ENCODE measurements around the gene TST. TPM values are rescaled to one million over a fixed set of nuclear protein-coding genes. Genes with fewer than 3 reads are reported as not detected.
A peak's percentile ranks its signal among the peaks of the same experiment; 100 is the strongest.

TST gene
- total and polyA plus RNA-seq, 2 of the 8 experiments (the other 6 are each of a cell fraction or from before 2014, with no cell fraction given), result 22.6 to 61.6 TPM

GRCh38 chr22:36977401-36977861, 41.8 kb downstream of the TST start:
- no peak overlapping the region for H4K91ac ChIP-seq (replicated peaks; ENCODE audit: insufficient read length, low read length)
- ChIA-PET CTCF (ENCODE audit: partially characterized antibody) (interaction anchor here (0.5 to 11.4 kb wide), 75 partner anchors 9 to 487 kb away, joined by 3 to 96 read pairs (median 4); partner anchors contain the start of genes IFT27, KCTD17, MPST and NCF4), POLR2A (ENCODE audit: partially characterized antibody) (interaction anchor here (0.6 to 1.1 kb wide), 7 partner anchors 14 to 128 kb away, joined by 3 to 4 read pairs (median 3); partner anchors contain the start of gene TST)
- no peaks in the 10 kb centered on the region for H3K79me2 ChIP-seq (ENCODE audit: control insufficient read depth in 1 of 2, insufficient read depth in 2 of 2, low read length in 2 of 2)
- no peak overlapping the region for H3K14ac ChIP-seq (ENCODE audit: insufficient read length)
- no peak overlapping the region for H4K5ac ChIP-seq (ENCODE audit: insufficient read length, low read depth, low read length)
- H2BK15ac ChIP-seq (ENCODE audit: low read length), result peak overlapping the region; percentile 99; the same call in 1 of the 2 replicates
- H4K8ac ChIP-seq (ENCODE audit: extremely low read depth, insufficient read depth, low read length), result peak overlapping the region; percentile 42
- DNase-seq (ENCODE audit: low read depth in 1 of 2, low spot score in 2 of 2), result peak; percentile 57 to 90
- no peaks in the 10 kb centered on the region for H4K20me1 ChIP-seq (replicated peaks in 1 of 2; ENCODE audit: control insufficient read depth in 1 of 2, insufficient read depth in 2 of 2, low read length in 2 of 2)
- H3K56ac ChIP-seq (replicated peaks; ENCODE audit: insufficient read length, low read depth, low read length), result no peak overlapping the region
- peak overlapping the region in 3 of 4 experiments; percentile 29 to 65 (median 33); a peak in 5 of 8 replicates for H3K4me3 ChIP-seq (ENCODE audit: extremely low read depth in 1 of 4, insufficient read depth in 2 of 4, low read depth in 3 of 4, low read length in 4 of 4)
- no peak overlapping the region for H2BK120ac ChIP-seq (replicated peaks; ENCODE audit: low read depth, low read length)
- H2BK12ac ChIP-seq (ENCODE audit: low read depth, low read length), result peak overlapping the region; percentile 88; the same call in 1 of the 2 replicates
- no peak overlapping the region for H3K4ac ChIP-seq (replicated peaks; ENCODE audit: insufficient read length, low read depth, low read length)
- H3K27me3 ChIP-seq (replicated peaks in 1 of 4; ENCODE audit: control insufficient read depth in 3 of 4, extremely low read depth in 1 of 4, insufficient read depth in 3 of 4, low read length in 3 of 4), result no peaks in the 10 kb centered on the region; a peak in 1 of 7 replicates
- H2AFZ ChIP-seq (ENCODE audit: low read length), result peak overlapping the region; percentile 52; the same call in 1 of the 2 replicates
- H3K9me3 ChIP-seq (ENCODE audit: insufficient read depth in 2 of 2, low read depth in 1 of 2, low read length in 1 of 2), result no peaks in the 10 kb centered on the region
- no peak overlapping the region for H2AK5ac ChIP-seq (ENCODE audit: low read depth, low read length)
- H3K9ac ChIP-seq (replicated peaks in 1 of 4; ENCODE audit: extremely low read depth in 1 of 4, low read depth in 3 of 4, low read length in 3 of 4), result no peak overlapping the region
- H3K23ac ChIP-seq (ENCODE audit: insufficient read length), result no peak overlapping the region
- H3K79me1 ChIP-seq (ENCODE audit: low read depth, low read length), result no peaks in the 10 kb centered on the region
- no peaks in the 10 kb centered on the region; a peak in 1 of 7 replicates for H3K4me1 ChIP-seq (replicated peaks in 1 of 4; ENCODE audit: control insufficient read depth in 3 of 4, insufficient read depth in 4 of 4, low read length in 3 of 4)
- no peak overlapping the region for H3K18ac ChIP-seq (ENCODE audit: extremely low read depth, low read length)
- no peak overlapping the region for H2BK20ac ChIP-seq (ENCODE audit: low read length)
- H3K4me2 ChIP-seq (ENCODE audit: insufficient read depth in 1 of 2, low read depth in 2 of 2, low read length in 2 of 2), result peak overlapping the region; percentile 6 to 61; a peak in 3 of 4 replicates
- 27% methylated on average over 13 of the region's 13 CpGs; no CpG with 5 or more reads in 1 of the 2 experiments for WGBS, 2 experiments (ENCODE audit: extremely low coverage in 1 of 2, insufficient coverage in 1 of 2, insufficient read length in 1 of 2, insufficient replicate concordance in 2 of 2, low coverage in 1 of 2, low lambda C conversion rate in 2 of 2, missing lambda C conversion rate in 1 of 2)
- H3K27ac ChIP-seq (ENCODE audit: low read depth, low read length), result no peak overlapping the region
- no peak overlapping the region for H2BK5ac ChIP-seq (ENCODE audit: low read depth, low read length)
- H3K36me3 ChIP-seq (ENCODE audit: control insufficient read depth in 2 of 4, insufficient read depth in 4 of 4, low read length in 3 of 4), result no peaks in the 10 kb centered on the region
- H3K23me2 ChIP-seq (ENCODE audit: low read depth, low read length), result no peaks in the 10 kb centered on the region
- FAIRE-seq, result no peak
- TF ChIP-seq YY1 (IDR thresholded peaks at IDR 0.05; ENCODE audit: low read depth, low read length) (peak; percentile 60; the same call in 1 of the 2 replicates), KDM4A (IDR thresholded peaks at IDR 0.05; ENCODE audit: low read depth, low read length, severe bottlenecking) (peak; percentile 33), MAX (IDR thresholded peaks at IDR 0.05) (peak; percentile 65; the same call in 1 of the 2 replicates), CTCF (IDR thresholded peaks at IDR 0.05; ENCODE audit: control extremely low read depth in 1 of 3, insufficient read depth in 1 of 3, low read depth in 1 of 3, low read length in 3 of 3) (peak; percentile 90 to 92 (median 92)), TAF1 (IDR thresholded peaks at IDR 0.05; ENCODE audit: low read depth, low read length) (peak; percentile 29; the same call in 1 of the 2 replicates), CREB1 (IDR thresholded peaks at IDR 0.05) (0 out of 2 replicates have a peak, but pooled peaks have one; percentile 30), TAF7 (optimal IDR thresholded peaks at IDR 0.05; ENCODE audit: borderline replicate concordance, low read depth, low read length) (no peak), BRCA1 (IDR thresholded peaks at IDR 0.05; ENCODE audit: low read depth, low read length) (no peak), KDM1A (IDR thresholded peaks at IDR 0.05; ENCODE audit: borderline replicate concordance, low read length) (peak; percentile 70; the same call in 1 of the 2 replicates)

All from H1 (cell line).